Measurements from ENCODE around the gene CCNI2.
"Not testable (repeated sequence)": the region's sequence is repeated elsewhere in the genome, so short reads cannot be mapped to it uniquely, and the experiment has no call there.

The CCNI2 gene

GRCh38 chr5:132785365-132785764 is 38.1 kb downstream of the CCNI2 start:
- no peak for DNase-seq

DNA sequence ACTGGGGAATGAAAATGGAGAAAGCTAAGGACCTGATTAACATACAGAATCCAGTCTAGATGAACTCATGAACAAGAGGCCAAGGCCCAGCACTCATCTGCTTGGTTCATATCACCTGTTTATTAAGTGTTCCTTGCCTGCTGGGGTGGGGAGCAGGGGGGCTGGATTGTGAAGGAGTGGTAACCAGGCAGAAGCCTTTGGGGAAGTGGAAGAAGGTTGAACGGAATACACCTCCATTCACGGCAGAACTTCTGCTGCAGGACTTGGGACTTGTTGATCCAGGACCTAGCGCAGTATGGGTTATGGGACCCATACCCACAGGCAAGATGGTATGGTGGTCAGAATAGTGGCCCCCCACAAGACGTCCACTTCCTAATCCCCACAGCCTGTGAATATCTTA is 38.6 kb downstream of the CCNI2 start:
- DNase-seq, result no peak

DNA sequence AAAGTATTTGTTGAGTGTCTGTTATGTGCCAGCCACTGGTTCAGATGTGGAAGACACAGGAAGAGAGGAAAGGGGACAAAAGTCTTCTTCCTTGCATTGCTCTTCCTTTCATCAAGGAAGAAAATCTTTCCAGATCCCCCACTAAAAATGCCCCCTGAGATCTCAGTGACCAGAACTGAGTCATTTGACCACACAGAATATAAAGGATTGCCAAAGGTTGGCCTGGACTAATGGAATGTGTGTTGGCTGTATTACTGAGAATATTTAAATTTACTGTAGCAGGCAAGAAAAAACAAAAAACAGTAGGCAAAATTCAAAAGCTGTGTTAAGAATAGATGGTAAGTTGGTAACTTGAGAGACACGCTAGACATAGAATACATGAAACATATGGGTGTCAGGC is 39.9 kb downstream of the CCNI2 start:
- DNase-seq, result no peak

DNA sequence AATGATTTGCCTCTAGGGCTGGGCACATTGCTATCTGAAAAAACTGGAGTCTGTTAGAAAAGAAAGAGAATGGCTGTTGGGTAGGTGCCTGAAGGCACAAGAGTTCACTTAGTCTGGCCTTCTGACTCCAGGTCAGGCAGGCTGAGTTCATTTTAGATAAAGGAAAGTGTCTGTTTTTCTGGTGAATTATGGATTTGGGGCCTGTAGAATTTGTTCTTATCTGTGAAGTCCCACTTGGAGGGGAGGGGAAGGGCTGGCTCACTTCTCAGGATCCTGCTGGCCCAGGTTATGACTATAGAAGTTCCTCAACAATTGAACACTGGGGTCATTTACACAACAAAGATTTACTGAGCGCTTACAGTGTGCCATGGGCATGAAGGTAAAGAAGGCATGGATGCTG is 41.3 kb downstream of the CCNI2 start:
- DNase-seq, result no peak

- DNase-seq, result no peak
Measured at GRCh38 chr5:132788990-132789886, 42.0 kb downstream of the CCNI2 start.

DNA sequence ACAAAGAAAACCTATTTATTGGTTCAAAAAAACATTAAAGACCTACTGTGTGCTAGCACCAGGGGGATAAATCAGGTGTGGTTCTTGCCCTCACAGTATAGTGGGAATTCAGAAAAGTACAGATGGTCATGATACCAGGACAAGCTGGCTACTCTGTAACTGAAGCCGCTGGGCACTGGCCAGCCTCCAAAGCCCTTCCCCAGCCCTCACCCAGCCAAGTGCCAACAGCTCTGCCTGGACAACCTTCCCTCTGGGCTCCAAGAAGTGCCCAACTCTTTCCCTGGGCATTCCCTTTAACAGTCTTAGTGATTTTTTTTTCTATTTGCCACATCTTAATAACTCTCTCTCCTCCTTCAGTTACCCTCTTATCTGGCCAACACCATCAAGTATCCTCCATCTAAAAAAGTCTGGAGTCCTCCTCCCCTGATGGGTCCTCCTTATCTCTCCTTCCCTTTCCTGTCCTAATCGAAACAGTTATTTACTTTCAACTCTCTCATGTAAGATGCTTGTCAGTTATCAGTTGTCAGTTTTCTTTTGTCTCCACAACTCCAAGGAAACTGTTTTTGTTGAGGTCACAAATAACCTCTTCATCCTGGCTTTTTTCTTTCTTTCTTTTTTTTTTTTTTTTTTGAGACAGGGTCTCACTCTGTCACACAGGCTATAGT is 43.1 kb downstream of the CCNI2 start:
- no peak for DNase-seq

- DNase-seq, result no peak
Measured at GRCh38 chr5:132791026-132791425, 43.8 kb downstream of the CCNI2 start.

- DNase-seq, result no peak
Measured at GRCh38 chr5:132797651-132798050, 50.4 kb downstream of the CCNI2 start.

DNA sequence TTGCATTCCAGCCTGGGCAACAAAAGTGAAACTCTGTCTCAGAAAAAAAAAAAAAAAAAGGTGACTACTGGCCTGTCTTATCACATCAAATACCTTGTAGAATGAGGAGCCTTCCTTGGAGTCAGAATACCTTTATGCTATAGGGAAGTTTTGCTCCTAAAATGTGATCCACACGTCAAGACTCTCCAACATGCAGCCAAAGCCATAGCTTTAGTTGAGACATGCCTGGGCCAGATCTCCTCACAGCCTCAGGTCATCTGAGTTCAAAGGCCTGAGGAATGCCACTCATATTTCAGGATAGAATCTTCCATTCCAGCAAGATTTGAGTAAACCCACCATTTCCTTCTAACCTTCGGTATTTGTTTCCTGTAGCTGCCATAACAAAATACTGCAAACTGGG is 52.2 kb downstream of the CCNI2 start:
- DNase-seq, result no peak

GRCh38 chr5:132800545-132800944 is 53.3 kb downstream of the CCNI2 start:
- no peak for DNase-seq

GRCh38 chr5:132802044-132802684 is 54.9 kb downstream of the CCNI2 start:
- no peak for DNase-seq

GRCh38 chr5:132802685-132803066 is 55.5 kb downstream of the CCNI2 start:
- DNase-seq, result not testable (repeated sequence)
